Dendritic cell treated with granulocyte-macrophage colony-stimulating factor and Interleukin-4, amounts not matched to agents 40 ng/mL and 50 ng/mL, for 4 days (primary cell): ENCODE measurements around the gene GIMAP8.
"Not testable (repeated sequence)": the region's sequence is repeated elsewhere in the genome, so short reads cannot be mapped to it uniquely, and the experiment has no call there.

ENCODE experiments used
- H3K27ac Mint-ChIP-seq: one replicate; pipeline ENCODE4 v1.8.0; 2022; ENCODE audit warnings: mild to moderate bottlenecking, mixed read lengths
- H3K27me3 Mint-ChIP-seq: one replicate; pipeline ENCODE4 v1.8.0; 2022; ENCODE audit warnings: mild to moderate bottlenecking, mixed read lengths
- H3K36me3 Mint-ChIP-seq: one replicate; pipeline ENCODE4 v1.8.0; 2022; ENCODE audit warnings: low read depth, mixed read lengths
- H3K4me1 Mint-ChIP-seq: one replicate; pipeline ENCODE4 v1.8.0; 2022; ENCODE audit warnings: low read depth, mixed read lengths
- H3K4me3 Mint-ChIP-seq: one replicate; pipeline ENCODE4 v1.8.0; 2022; ENCODE audit warnings: mild to moderate bottlenecking, moderate library complexity, mixed read lengths
- H3K9me3 Mint-ChIP-seq: one replicate; pipeline ENCODE4 v1.8.0; 2022; ENCODE audit warnings: mixed read lengths
- intact Hi-C: fragments of 100-400 bp; cut with micrococcal nuclease; formaldehyde crosslinking; loops from one replicate; pipeline ENCODE4 v1.15.0; 2022

Gene GIMAP8

GRCh38 chr7:150453892-150454291, 3.5 kb downstream of the GIMAP8 start:
- peaks cover 65% of the 10 kb centered on the region for H3K4me1 Mint-ChIP-seq

DNA sequence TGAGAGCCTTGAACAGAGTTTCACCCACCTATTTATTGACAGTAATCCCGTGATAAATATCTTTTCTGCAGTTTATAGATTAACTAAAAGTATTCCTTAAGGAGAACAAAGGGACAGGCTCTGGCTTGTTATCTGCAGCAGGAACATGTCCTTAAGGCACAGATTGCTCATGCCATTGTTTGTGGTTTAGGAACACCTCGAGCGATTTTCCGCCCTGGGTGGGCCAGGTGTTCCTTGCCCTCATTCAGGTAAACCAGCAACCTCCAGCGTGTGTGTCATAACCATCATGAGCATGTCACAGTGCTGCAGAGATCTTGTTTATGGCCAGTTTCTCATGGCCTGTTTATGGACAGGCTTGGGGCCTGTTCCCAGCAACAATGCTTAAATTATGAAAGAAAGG, 6.6 kb downstream of the GIMAP8 start:
- H3K4me3 Mint-ChIP-seq, H3K27ac Mint-ChIP-seq, H3K27me3 Mint-ChIP-seq: not testable (repeated sequence)
- H3K9me3 Mint-ChIP-seq: peaks cover 32% of the 10 kb centered on the region
- intact Hi-C loops: loop anchor here (10.0 kb wide), 1 partner anchor 58 kb away; the partner anchor contains the start of gene GIMAP7
- H3K4me1 Mint-ChIP-seq: peaks cover 33% of the 10 kb centered on the region
- H3K36me3 Mint-ChIP-seq: peaks cover 66% of the 10 kb centered on the region

More at GRCh38 chr7:150453892-150454291, 3.5 kb downstream of the GIMAP8 start:
- H3K9me3 Mint-ChIP-seq: peaks cover 10% of the 10 kb centered on the region
- H3K36me3 Mint-ChIP-seq: peaks cover 52% of the 10 kb centered on the region
- H3K4me3 Mint-ChIP-seq: no peak overlapping the region
- intact Hi-C loops: loop anchor here (5.0 to 10.0 kb wide), 2 partner anchors 61 to 233 kb away; partner anchors contain the start of genes GIMAP2 and GIMAP7
- no peaks in the 10 kb centered on the region for H3K27me3 Mint-ChIP-seq
- peak overlapping the region; percentile 7 for H3K27ac Mint-ChIP-seq

DNA sequence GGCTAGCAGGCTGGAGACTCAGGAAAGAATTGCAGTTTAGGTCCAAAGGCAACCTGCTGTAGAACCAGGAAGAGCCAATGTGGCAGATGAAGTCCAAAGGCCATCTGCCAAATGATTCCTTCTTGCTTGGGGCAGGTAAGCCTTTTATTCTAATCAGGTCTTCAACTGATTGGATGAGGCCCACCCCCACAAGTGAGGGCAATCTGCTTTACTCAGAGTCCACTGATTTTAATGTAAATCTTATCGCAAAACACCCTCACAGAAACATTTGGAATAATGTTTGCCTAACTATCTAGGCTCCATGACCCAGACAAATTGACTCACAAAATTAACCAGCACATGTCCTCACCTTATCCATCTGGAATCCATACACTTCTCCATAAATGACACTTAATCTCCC, 7.8 kb downstream of the GIMAP8 start:
- Mint-ChIP-seq H3K4me3 (no peak overlapping the region), H3K36me3 (peaks cover 76% of the 10 kb centered on the region), H3K27ac (no peak overlapping the region), H3K4me1 (peaks cover 24% of the 10 kb centered on the region), H3K27me3 (no peaks in the 10 kb centered on the region), H3K9me3 (peaks cover 44% of the 10 kb centered on the region)
- intact Hi-C loops: loop anchor here (10.0 kb wide), 1 partner anchor 57 kb away; the partner anchor contains the start of gene GIMAP7

GRCh38 chr7:150458756-150459155, 8.3 kb downstream of the GIMAP8 start:
- peaks cover 19% of the 10 kb centered on the region for H3K4me1 Mint-ChIP-seq
- H3K9me3 Mint-ChIP-seq: peaks cover 49% of the 10 kb centered on the region

GRCh38 chr7:150461520-150461919, 11.1 kb downstream of the GIMAP8 start:
- intact Hi-C loops: no loop called here
- H3K36me3 Mint-ChIP-seq: peaks cover 64% of the 10 kb centered on the region
- no peak overlapping the region for H3K27ac Mint-ChIP-seq
- peaks cover under 1% of the 10 kb centered on the region for H3K27me3 Mint-ChIP-seq
- no peak overlapping the region for H3K4me3 Mint-ChIP-seq
- peaks cover 13% of the 10 kb centered on the region for H3K4me1 Mint-ChIP-seq
- peaks cover 43% of the 10 kb centered on the region for H3K9me3 Mint-ChIP-seq

More at GRCh38 chr7:150458756-150459155, 8.3 kb downstream of the GIMAP8 start:
- intact Hi-C loops: loop anchor here (10.0 kb wide), 1 partner anchor 56 kb away; the partner anchor contains the start of gene GIMAP7
- Mint-ChIP-seq H3K27ac (no peak overlapping the region), H3K36me3 (peaks cover 77% of the 10 kb centered on the region), H3K27me3 (no peaks in the 10 kb centered on the region), H3K4me3 (no peak overlapping the region)

GRCh38 chr7:150462413-150462812, 12.0 kb downstream of the GIMAP8 start:
- H3K9me3 Mint-ChIP-seq: peaks cover 40% of the 10 kb centered on the region
- no peak overlapping the region for H3K4me3 Mint-ChIP-seq
- H3K27ac Mint-ChIP-seq: no peak overlapping the region
- H3K27me3 Mint-ChIP-seq: peaks cover 2% of the 10 kb centered on the region
- peaks cover 72% of the 10 kb centered on the region for H3K36me3 Mint-ChIP-seq
- intact Hi-C loops: no loop called here
- peaks cover 20% of the 10 kb centered on the region for H3K4me1 Mint-ChIP-seq

DNA sequence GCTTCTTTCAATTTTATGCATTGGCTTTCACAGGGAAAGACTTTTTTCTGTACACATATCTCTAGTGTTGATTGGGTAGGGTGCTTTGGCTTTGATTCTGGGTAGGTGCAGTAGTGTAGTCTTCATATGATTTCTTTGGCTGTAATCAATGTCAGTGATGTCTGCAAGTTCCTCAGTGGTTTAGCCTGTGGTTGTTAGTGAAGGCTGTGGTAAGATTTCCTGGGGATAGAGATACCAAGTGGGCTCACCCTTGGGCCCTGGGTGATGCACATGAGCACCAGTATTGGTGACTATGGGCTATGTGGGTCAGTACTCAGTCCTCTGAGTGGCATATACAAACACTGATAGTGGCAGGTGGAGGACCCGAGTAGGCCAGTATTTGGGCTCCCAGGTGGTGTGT, 13.0 kb downstream of the GIMAP8 start:
- peaks cover 40% of the 10 kb centered on the region for H3K9me3 Mint-ChIP-seq
- no peak overlapping the region for H3K4me3 Mint-ChIP-seq
- H3K27me3 Mint-ChIP-seq: peaks cover 2% of the 10 kb centered on the region
- peaks cover 73% of the 10 kb centered on the region for H3K36me3 Mint-ChIP-seq
- no peak overlapping the region for H3K27ac Mint-ChIP-seq
- peaks cover 25% of the 10 kb centered on the region for H3K4me1 Mint-ChIP-seq
- intact Hi-C loops: no loop called here

DNA sequence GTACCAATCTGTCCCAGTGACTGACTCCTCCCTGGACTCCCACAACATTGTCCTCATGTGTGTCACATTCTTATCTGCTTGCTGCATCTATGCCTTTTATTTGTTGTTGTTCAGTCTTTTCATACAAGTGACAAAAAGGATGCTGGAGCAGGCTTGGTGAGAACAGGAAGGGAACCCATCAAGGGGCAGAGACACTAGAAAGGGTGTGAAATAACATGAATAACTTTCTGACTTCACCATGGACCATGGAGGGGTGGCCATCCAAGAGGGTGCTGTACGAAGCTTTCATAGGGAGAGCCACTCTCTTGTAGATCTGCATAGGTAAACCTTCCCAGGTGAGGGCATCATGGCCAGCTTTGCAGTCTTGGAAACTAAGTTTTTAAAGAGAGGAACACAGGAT, 14.5 kb downstream of the GIMAP8 start:
- H3K9me3 Mint-ChIP-seq: peaks cover 39% of the 10 kb centered on the region
- H3K27me3 Mint-ChIP-seq: peaks cover 2% of the 10 kb centered on the region
- peaks cover 40% of the 10 kb centered on the region for H3K4me1 Mint-ChIP-seq
- H3K27ac Mint-ChIP-seq: no peak overlapping the region
- intact Hi-C loops: no loop called here
- H3K4me3 Mint-ChIP-seq: no peak overlapping the region
- H3K36me3 Mint-ChIP-seq: peaks cover 77% of the 10 kb centered on the region

GRCh38 chr7:150465414-150465813, 15.0 kb downstream of the GIMAP8 start:
- Mint-ChIP-seq H3K27me3 (peaks cover 2% of the 10 kb centered on the region), H3K4me3 (no peak overlapping the region), H3K36me3 (peaks cover 72% of the 10 kb centered on the region), H3K4me1 (peaks cover 43% of the 10 kb centered on the region), H3K9me3 (peaks cover 34% of the 10 kb centered on the region), H3K27ac (no peak overlapping the region)
- intact Hi-C loops: no loop called here

DNA sequence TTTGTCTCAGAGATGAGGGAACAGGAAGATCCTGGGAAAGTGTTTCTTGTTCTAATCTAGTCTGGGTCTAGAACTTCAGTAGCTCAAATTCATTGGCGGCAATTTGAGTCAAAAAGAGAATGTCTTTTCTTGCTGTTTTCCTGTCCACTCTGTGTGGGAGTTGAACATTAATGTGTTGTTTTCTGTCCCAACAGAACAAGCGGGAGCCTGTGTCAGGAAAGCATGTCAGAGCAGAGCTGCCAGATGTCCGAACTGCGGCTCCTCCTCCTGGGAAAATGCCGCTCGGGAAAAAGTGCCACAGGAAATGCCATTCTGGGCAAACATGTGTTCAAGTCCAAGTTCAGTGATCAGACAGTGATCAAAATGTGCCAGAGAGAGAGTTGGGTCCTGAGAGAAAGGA, 16.0 kb downstream of the GIMAP8 start:
- Mint-ChIP-seq H3K4me3 (no peak overlapping the region), H3K9me3 (peaks cover 24% of the 10 kb centered on the region), H3K27me3 (peaks cover 2% of the 10 kb centered on the region), H3K4me1 (peaks cover 50% of the 10 kb centered on the region), H3K27ac (peak overlapping the region; percentile 55), H3K36me3 (peaks cover 70% of the 10 kb centered on the region)
- intact Hi-C loops: no loop called here

DNA sequence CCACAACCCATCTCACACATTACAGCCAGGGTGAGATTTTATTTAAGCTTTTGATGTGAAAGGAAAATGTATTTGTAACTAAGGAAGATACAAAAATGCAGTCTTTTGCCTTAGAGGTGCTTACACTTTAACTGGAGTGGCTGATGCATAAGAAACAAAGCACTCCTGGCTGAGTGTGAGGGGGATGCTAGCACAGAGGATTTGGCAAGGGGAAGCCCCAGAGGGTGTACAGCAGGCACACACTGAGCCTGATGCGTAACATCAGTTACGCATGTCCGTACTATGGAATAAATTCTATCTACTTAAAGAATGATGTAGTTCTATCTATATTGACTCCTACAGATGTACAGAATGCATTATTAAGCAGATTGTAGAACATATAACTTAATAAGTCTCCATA, 17.8 kb downstream of the GIMAP8 start:
- Mint-ChIP-seq H3K4me1 (peaks cover 58% of the 10 kb centered on the region), H3K9me3 (peaks cover 6% of the 10 kb centered on the region), H3K27me3 (peaks cover 2% of the 10 kb centered on the region), H3K27ac (no peak overlapping the region), H3K4me3 (no peak overlapping the region), H3K36me3 (peaks cover 70% of the 10 kb centered on the region)
- intact Hi-C loops: no loop called here

GRCh38 chr7:150471886-150472285, 21.5 kb downstream of the GIMAP8 start:
- intact Hi-C loops: no loop called here
- Mint-ChIP-seq H3K27me3 (no peaks in the 10 kb centered on the region), H3K4me3 (no peak overlapping the region), H3K27ac (peak overlapping the region; percentile 11), H3K9me3 (no peaks in the 10 kb centered on the region), H3K4me1 (peaks cover 66% of the 10 kb centered on the region), H3K36me3 (peaks cover 87% of the 10 kb centered on the region)

GRCh38 chr7:150473902-150474301, 23.5 kb downstream of the GIMAP8 start:
- intact Hi-C loops: no loop called here
- Mint-ChIP-seq H3K27ac (no peak overlapping the region), H3K4me1 (peaks cover 59% of the 10 kb centered on the region), H3K4me3 (no peak overlapping the region), H3K36me3 (peaks cover 88% of the 10 kb centered on the region), H3K9me3 (no peaks in the 10 kb centered on the region), H3K27me3 (no peaks in the 10 kb centered on the region)

GRCh38 chr7:150476285-150476684, 25.9 kb downstream of the GIMAP8 start:
- H3K4me1 Mint-ChIP-seq: peaks cover 56% of the 10 kb centered on the region
- intact Hi-C loops: no loop called here
- H3K27me3 Mint-ChIP-seq: no peaks in the 10 kb centered on the region
- no peak overlapping the region for H3K4me3 Mint-ChIP-seq
- no peaks in the 10 kb centered on the region for H3K9me3 Mint-ChIP-seq
- H3K36me3 Mint-ChIP-seq: peaks cover 75% of the 10 kb centered on the region
- H3K27ac Mint-ChIP-seq: no peak overlapping the region
